Smooth muscle cell (in vitro differentiated cells): ENCODE data around the gene ZNF155. TPM values are rescaled to one million over a fixed set of nuclear protein-coding genes. Genes with fewer than 3 reads are reported as not detected.

ENCODE experiments used
- DNase-seq: peaks from one replicate; lab custom pipeline; 2025; ENCODE audit not compliant: unreplicated experiment; lab: John Stamatoyannopoulos, UW
- H2AFZ ChIP-seq: fragments of 200-600 bp; sonication (generic); 2 replicates; pipeline ENCODE4 v1.6.0; 2016; ENCODE audit warnings: antibody characterized with exemption, low read depth, mild to moderate bottlenecking
- H3F3A ChIP-seq: fragments of 200-600 bp; sonication (generic); 2 replicates; pipeline ENCODE4 v1.6.0; 2017; ENCODE audit warnings: antibody characterized with exemption, low read depth
- H3K27ac ChIP-seq: fragments of 200-600 bp; sonication (generic); 2 replicates; pipeline ENCODE4 v1.5.1; 2016; ENCODE audit warnings: low read depth, mild to moderate bottlenecking
- H3K27me3 ChIP-seq: fragments of 200-600 bp; sonication (generic); 2 replicates; pipeline ENCODE4 v1.6.1; 2016; ENCODE audit warnings: low read depth, mild to moderate bottlenecking
- H3K36me3 ChIP-seq: fragments of 200-600 bp; sonication (generic); 2 replicates; pipeline ENCODE4 v1.5.1; 2016; ENCODE audit warnings: low read depth
- H3K4me1 ChIP-seq: fragments of 200-600 bp; sonication (generic); 2 replicates; pipeline ENCODE4 v1.5.1; 2016; ENCODE audit warnings: low read depth
- H3K4me2 ChIP-seq: fragments of 200-600 bp; sonication (generic); 2 replicates; pipeline ENCODE4 v1.6.0; 2016; ENCODE audit warnings: mild to moderate bottlenecking
- H3K4me3 ChIP-seq: fragments of 200-600 bp; sonication (generic); 2 replicates; pipeline ENCODE4 v1.5.1; 2016; ENCODE audit warnings: mild to moderate bottlenecking
- H3K79me2 ChIP-seq: fragments of 200-600 bp; sonication (generic); 2 replicates; pipeline ENCODE4 v1.6.0; 2016; ENCODE audit warnings: low read depth, mild to moderate bottlenecking
- H3K9ac ChIP-seq: fragments of 200-600 bp; sonication (generic); 2 replicates; pipeline ENCODE4 v1.6.0; 2016; ENCODE audit warnings: low read depth
- H3K9me3 ChIP-seq: fragments of 200-600 bp; sonication (generic); replicated peaks from 2 replicates; pipeline ENCODE4 v1.5.1; 2016; ENCODE audit warnings: low read depth
- H4K20me1 ChIP-seq: fragments of 200-600 bp; sonication (generic); 2 replicates; pipeline ENCODE4 v1.6.0; 2016; ENCODE audit warnings: low read depth
- WGBS: methylation state at CpG from one replicate; pipeline ENCODE4 v1.1.7; 2016; ENCODE audit warnings: low lambda C conversion rate; 5-methylcytosine and 5-hydroxymethylcytosine counted together
- polyA plus RNA-seq: library from polyadenylated mRNA; unstranded; fragments of >200 nt; fragmentation: Nextera tagmentation; extraction: Ambion mirVana; gene quantifications from 2 replicates; pipeline ENCODE4 v1.2.1, GENCODE V29; 2016
- total RNA-seq: library from RNA; depleted of rRNA; stranded (reverse); fragments of >200 nt; gene quantifications from 2 replicates; pipeline ENCODE4 v1.2.3, GENCODE V29; 2014
- TF ChIP-seq, protein P1 (sequence below): fragments of 200-600 bp; sonication (generic); IDR thresholded peaks from 2 replicates; pipeline ENCODE4 v1.5.1; 2017; ENCODE audit warnings: borderline replicate concordance, mild to moderate bottlenecking, antibody characterized with exemption; ENCODE audit not compliant: insufficient read depth, poor library complexity, severe bottlenecking

Gene ZNF155
- total and polyA plus RNA-seq, 2 experiments from 2014 or later = 1.2 to 4.1 TPM

DNA sequence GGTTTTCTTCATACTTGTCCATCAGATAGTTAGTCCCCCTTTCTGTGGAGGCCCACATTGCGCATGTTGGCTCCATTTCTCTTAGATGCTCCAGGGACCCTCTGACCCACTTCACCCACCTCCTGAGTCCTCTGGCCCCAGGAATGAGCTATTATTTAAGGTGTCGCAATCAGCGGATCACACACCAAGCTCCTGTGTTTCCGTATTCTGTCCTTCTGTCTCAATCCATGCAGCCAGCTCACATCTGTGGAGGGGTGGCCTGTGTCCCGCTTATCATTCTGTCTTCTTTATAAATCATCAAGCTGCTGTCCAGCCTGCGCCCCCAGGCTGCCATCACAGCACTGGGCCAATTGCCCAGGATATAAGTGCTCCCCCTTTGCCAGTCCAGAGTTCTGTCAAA lies 23.5 kb downstream of the ZNF155 start:
- H3K9ac ChIP-seq = no peak overlapping the region
- no peak overlapping the region for H3K27ac ChIP-seq
- TF ChIP-seq, protein P1, sequence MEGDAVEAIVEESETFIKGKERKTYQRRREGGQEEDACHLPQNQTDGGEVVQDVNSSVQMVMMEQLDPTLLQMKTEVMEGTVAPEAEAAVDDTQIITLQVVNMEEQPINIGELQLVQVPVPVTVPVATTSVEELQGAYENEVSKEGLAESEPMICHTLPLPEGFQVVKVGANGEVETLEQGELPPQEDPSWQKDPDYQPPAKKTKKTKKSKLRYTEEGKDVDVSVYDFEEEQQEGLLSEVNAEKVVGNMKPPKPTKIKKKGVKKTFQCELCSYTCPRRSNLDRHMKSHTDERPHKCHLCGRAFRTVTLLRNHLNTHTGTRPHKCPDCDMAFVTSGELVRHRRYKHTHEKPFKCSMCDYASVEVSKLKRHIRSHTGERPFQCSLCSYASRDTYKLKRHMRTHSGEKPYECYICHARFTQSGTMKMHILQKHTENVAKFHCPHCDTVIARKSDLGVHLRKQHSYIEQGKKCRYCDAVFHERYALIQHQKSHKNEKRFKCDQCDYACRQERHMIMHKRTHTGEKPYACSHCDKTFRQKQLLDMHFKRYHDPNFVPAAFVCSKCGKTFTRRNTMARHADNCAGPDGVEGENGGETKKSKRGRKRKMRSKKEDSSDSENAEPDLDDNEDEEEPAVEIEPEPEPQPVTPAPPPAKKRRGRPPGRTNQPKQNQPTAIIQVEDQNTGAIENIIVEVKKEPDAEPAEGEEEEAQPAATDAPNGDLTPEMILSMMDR = no peak
- H3F3A ChIP-seq = no peaks in the 10 kb centered on the region
- no peak overlapping the region for H3K4me2 ChIP-seq
- no peak overlapping the region for H2AFZ ChIP-seq
- H3K79me2 ChIP-seq = peaks cover 18% of the 10 kb centered on the region
- DNase-seq = no peak
- no peaks in the 10 kb centered on the region for H4K20me1 ChIP-seq
- peaks cover 35% of the 10 kb centered on the region for H3K9me3 ChIP-seq
- H3K4me1 ChIP-seq = peaks cover 6% of the 10 kb centered on the region
- WGBS = 100% methylated on average over 6 of the region's 6 CpGs
- H3K4me3 ChIP-seq = no peak overlapping the region
- H3K27me3 ChIP-seq = no peaks in the 10 kb centered on the region
- peaks cover 63% of the 10 kb centered on the region for H3K36me3 ChIP-seq

DNA sequence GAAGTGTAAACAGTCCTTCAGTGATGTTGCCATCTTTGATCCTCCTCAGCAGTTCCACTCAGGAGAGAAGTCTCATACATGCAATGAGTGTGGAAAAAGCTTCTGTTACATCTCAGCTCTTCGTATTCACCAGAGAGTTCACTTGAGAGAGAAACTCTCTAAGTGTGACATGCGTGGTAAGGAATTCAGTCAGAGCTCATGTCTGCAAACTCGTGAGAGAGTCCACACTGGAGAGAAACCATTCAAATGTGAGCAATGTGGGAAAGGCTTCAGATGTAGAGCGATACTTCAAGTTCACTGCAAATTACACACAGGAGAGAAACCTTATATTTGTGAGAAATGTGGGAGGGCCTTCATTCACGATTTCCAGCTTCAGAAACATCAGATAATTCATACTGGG lies 26.5 kb downstream of the ZNF155 start:
- DNase-seq = no peak
- H3K36me3 ChIP-seq = peaks cover 63% of the 10 kb centered on the region
- no peak overlapping the region for H3K9ac ChIP-seq
- H3K27ac ChIP-seq = no peak overlapping the region
- no peaks in the 10 kb centered on the region for H3K4me1 ChIP-seq
- H3K27me3 ChIP-seq = no peaks in the 10 kb centered on the region
- no peaks in the 10 kb centered on the region for H3F3A ChIP-seq
- TF ChIP-seq, protein P1 = no peak
- no peak overlapping the region for H3K4me2 ChIP-seq
- peaks cover 6% of the 10 kb centered on the region for H3K79me2 ChIP-seq
- H3K9me3 ChIP-seq = peaks cover 35% of the 10 kb centered on the region
- H3K4me3 ChIP-seq = no peak overlapping the region
- H4K20me1 ChIP-seq = no peaks in the 10 kb centered on the region
- WGBS = 93% methylated on average over 5 of the region's 5 CpGs
- no peak overlapping the region for H2AFZ ChIP-seq

GRCh38 chr19:44019498-44019897 lies 35.5 kb downstream of the ZNF155 start:
- 55% methylated on average over 2 of the region's 2 CpGs for WGBS
- Histone ChIP-seq H3K4me2 (no peak overlapping the region), H3K27ac (no peak overlapping the region), H3K4me1 (no peaks in the 10 kb centered on the region), H4K20me1 (no peaks in the 10 kb centered on the region), H3K36me3 (no peaks in the 10 kb centered on the region), H3F3A (no peaks in the 10 kb centered on the region), H2AFZ (no peak overlapping the region), H3K79me2 (no peaks in the 10 kb centered on the region), H3K4me3 (no peak overlapping the region), H3K9ac (no peak overlapping the region), H3K27me3 (no peaks in the 10 kb centered on the region), H3K9me3 (no peaks in the 10 kb centered on the region)
- no peak for DNase-seq
- TF ChIP-seq, protein P1 = no peak

GRCh38 chr19:44021221-44021620 lies 37.2 kb downstream of the ZNF155 start:
- peaks cover 7% of the 10 kb centered on the region for H3K79me2 ChIP-seq
- TF ChIP-seq, protein P1 = no peak
- H4K20me1 ChIP-seq = no peaks in the 10 kb centered on the region
- H3K36me3 ChIP-seq = no peaks in the 10 kb centered on the region
- H3K27ac ChIP-seq = no peak overlapping the region
- H3K4me1 ChIP-seq = peaks cover 5% of the 10 kb centered on the region
- no peaks in the 10 kb centered on the region for H3K9me3 ChIP-seq
- H3K4me3 ChIP-seq = no peak overlapping the region
- no peak overlapping the region for H3K9ac ChIP-seq
- no peaks in the 10 kb centered on the region for H3K27me3 ChIP-seq
- no peak overlapping the region for H3K4me2 ChIP-seq
- H3F3A ChIP-seq = no peaks in the 10 kb centered on the region
- no peak for DNase-seq
- no peak overlapping the region for H2AFZ ChIP-seq
